Epidermal melanocyte (primary cell): ENCODE results near the gene SVBP.

ENCODE experiments used
- DNase-seq: peaks from one replicate; pipeline ENCODE4 v3.0.0; 2011; ENCODE audit warnings: low spot score; ENCODE audit not compliant: insufficient read length

The SVBP gene

DNA sequence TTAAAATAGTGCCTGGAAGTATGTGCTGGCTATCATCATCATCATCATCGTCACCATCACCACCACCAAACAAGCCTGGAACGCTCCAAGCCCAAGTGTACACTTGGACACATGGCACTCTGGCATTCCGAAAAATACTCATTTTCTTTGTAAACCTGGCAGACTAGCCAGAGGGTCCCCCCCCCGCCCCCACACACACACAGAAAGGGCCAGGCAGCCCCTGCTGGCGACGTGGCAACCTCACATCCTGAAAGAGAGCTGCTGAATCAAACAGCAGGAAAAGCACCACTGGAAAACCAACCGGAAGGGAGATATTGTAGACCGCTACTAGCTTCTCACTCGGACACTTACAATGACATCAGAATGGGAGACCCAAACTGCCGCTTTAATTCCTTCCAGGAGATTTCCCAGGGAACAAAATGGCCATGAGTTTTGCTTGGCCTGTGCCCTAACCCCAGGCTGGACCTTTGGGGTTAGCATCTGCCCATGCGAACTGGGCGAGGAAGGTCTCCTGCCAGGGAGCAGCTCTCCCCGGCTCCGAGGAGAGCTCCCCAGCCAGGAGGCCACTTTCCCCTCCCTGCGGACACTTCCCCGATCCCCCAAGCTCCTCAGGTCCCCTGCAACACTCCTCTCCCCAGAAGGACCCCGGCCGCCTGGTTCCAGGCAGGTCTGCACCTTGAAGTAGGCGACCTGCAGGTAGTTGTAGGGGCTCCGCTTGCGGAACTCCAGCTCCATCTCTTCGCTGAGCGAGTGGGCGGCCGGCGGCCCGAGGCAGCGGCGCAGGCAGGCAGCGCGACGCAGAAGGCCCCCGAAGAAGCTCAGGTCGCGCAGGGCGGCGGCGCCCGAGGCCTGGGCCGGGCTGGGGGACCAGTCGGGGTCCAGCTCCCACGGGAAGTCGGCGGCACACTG is 51.1 kb downstream of the SVBP start:
- DNase-seq = no peak

- no peak for DNase-seq
These were observed 51.9 kb downstream of the SVBP start for GRCh38 chr1:42765269-42765668.

DNA sequence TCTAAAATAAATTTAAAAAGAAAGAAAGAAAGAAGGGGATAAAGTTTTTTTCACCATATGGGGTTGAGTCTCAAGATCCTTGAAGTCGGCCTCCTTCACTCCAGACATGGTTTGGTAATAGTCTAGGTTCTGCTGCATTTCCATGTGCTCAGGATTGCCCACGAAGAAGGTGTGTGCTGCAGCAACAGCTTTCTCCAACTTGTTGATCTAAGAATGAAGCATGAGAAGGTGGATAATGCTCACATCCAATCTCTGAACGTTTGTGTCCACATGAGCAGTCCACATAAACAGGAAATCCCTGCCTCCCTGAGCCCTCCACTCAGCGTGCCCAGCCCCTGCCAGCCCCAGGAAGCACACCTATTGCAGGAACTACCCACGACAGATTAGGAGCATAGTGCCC is 54.9 kb downstream of the SVBP start:
- DNase-seq = no peak

DNA sequence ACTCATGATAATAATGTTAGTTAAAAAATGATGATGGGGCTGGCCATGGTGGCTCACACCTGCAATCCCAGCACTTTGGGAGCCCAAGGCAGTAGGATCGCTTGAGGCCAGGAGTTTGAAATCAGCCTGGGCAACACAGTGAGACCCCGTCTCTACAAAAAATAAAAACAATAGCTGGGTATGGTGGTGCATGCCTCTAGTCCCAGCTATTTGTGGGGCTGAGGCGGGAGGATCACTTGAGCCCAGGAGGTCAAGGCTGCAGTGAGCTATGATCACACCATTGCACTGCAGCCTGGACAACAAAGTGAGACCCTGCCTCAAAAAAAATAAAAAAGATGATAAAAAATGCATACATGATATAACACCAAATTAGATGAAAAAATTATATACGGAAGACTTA is 55.6 kb downstream of the SVBP start:
- DNase-seq = no peak

- DNase-seq = no peak
These were observed 58.1 kb downstream of the SVBP start for GRCh38 chr1:42759114-42759513.

DNA sequence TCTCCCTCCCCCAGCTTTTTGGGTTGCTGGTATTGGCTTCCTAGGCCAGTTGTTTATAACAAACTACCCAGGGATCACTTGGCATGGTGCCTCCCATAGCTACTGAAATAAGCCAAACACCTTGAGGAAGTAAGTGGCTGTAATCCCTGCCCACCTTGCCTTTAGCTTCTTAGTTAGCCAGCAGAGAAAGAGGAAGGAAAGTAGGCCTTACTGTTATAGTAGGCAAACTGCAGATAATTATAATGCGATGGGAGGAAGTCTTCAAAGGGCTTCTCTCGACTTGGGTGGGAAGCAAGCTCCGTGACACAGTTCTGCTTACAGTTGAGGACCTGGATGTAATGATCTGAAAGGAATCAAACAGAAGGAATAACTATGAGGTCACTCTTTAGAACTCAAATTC is 58.6 kb downstream of the SVBP start:
- DNase-seq = no peak

- no peak for DNase-seq
These were observed 59.3 kb downstream of the SVBP start for GRCh38 chr1:42757892-42758275.
